ENCODE measurements around the gene RPA1.

GRCh38 chr17:1800240-1800639 lies 29.6 kb upstream of the RPA1 start:
- TF ChIP-seq CTCF (IDR thresholded peaks at IDR 0.05; ENCODE audit: insufficient read depth, low read depth, low read length) (no peak), EZH2 (IDR thresholded peaks at IDR 0.05; ENCODE audit: insufficient read depth, low read length) (no peak)

All from astrocyte (in vitro differentiated cells and primary cell).